Umbilical cord (tissue), 2 donors: ENCODE data around the gene SENP7. TPM values are rescaled to one million over a fixed set of nuclear protein-coding genes. Genes with fewer than 3 reads are reported as not detected.
A peak's percentile ranks its signal among the peaks of the same experiment; 100 is the strongest.
"Not testable (repeated sequence)": the region's sequence is repeated elsewhere in the genome, so short reads cannot be mapped to it uniquely, and the experiment has no call there.

Experiments
- DNase-seq: peaks from one replicate; pipeline ENCODE4 v3.0.0-alpha.2; 2015; ENCODE audit warnings: low spot score
- total RNA-seq: library from RNA; depleted of rRNA; stranded (reverse); fragments of >200 nt; gene quantifications from one replicate; pipeline ENCODE4 v1.2.3, GENCODE V29; 2014; ENCODE audit warnings: low replicate concordance; ENCODE audit not compliant: insufficient read depth

The SENP7 gene
- total RNA-seq, 1 donor from 2014 or later = 34.7 TPM

DNA sequence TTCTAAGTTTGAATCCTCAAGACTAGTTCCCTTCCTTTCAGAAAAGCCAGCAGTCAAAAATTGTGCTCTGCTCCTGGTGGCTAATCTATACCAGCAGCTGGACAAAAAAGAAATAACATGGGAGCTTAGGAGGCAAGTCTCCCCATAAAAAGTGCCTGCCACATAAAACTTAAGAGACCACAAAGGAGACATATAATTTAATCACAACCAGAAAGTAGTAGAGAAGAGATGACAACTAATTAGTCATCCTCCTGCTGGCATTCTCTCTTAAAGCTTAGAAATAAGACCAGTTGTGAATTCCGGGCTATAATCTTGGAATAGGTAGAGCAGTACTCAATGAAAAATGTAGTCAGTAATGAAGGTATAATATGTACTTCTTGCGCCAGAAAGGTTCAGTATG is 172.4 kb downstream of the SENP7 start:
- no peak for DNase-seq

DNA sequence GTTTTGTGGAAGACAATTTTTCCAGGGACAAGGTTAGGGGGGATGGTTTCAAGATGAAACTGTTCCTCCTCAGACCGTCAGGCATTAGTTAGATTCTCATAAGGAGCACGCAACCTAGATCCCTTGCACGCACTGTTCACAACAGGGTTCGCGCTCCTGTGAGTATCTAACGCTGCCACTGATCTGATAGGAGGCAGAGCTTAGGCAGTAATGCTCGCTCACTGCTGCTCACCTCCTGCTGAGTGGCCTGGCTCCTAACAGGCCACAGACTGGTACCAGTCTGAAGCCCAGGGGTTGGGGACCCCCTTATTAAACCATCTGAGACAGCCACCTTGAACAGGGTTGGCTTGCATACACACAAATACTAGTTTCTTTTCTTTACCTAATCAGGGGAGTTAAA is 179.1 kb downstream of the SENP7 start:
- no peak for DNase-seq

DNA sequence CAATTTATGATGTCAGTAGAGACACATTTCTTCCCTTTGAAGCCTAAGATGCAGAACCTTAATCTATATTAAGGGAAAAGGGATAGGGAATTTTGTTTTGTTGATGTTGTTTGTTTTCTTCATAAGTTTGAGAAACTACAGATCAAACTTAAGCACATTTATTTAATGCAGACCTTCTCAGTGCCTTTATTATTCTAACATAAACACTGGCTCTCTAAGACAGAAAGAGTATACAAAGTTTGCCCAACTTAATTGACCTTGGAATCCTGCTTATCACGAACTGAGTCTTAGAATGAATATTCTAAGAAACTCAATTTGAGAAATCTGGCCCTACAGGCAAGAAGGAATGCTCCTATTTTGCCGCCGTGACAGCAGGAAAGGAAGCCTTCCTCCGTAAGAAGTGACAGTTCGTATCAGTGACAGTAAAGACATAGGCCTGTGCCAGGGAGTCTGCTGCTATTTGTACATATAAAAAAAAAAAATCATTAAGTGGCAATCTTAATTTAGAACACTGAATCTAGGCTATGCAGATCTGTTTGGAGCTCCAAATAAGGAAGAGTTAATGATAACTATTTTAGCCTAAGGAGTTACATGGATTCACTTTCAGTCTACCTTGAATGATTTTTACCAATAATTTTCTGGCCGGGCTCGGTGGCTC is 183.9 kb downstream of the SENP7 start:
- DNase-seq = no peak

DNA sequence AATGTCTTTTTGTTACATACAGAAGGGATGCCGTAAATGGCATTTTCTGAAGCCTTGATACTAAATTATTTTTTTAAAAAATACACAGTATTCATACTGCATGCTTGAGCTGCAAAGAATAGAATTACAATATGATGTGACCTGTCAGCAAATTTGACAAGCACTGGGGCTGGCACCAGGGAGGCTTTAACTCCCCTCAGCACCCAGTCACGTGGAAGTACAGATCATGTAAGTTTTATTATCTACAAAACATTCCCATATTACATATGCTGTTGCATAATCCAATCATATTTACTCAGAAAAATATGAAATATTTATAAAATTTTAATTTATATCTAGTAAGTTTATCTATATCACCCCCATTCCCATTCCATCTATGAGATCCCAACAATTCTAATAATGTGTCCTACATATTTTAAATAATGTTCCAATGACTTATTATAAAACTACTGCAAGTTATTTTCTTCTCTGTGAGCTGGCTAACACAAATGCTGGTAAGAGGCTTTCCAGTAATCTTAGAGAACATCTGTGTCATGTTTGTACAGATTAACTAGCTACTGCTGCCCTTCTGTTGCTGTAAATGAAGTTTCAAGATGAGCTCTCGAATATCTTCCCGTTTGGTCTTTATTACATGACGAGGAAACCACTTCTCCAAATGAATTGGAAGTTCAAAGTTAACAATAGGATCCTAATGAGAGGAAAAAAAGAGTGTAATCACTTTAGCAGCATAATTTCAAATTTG is 187.4 kb downstream of the SENP7 start:
- DNase-seq = peak; percentile 62

DNA sequence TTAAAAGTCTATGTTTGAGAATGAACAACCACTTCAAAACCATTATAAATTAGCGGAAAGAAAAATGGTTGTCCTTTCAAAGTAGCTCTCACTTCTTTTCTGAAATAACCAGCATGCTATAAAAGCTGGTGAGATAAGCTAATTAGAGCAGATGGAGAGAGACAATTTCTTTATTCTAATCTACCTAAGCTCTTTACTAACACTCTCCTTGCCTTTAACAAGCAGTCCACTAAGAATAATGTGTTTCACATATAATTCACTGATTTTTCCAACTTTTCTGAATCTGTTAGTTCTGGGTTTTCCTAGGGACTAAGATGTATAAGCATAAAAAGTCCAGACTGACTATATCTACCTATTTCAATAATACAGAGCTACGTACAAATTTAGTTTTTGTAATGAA is 192.5 kb downstream of the SENP7 start, which contains the start of gene IMPG2:
Gene IMPG2, minus strand, starts transcription at position 101 of the 400 bp plus-strand sequence. CDS start 203 bp downstream, outside the sequence.
- no peak for DNase-seq

DNA sequence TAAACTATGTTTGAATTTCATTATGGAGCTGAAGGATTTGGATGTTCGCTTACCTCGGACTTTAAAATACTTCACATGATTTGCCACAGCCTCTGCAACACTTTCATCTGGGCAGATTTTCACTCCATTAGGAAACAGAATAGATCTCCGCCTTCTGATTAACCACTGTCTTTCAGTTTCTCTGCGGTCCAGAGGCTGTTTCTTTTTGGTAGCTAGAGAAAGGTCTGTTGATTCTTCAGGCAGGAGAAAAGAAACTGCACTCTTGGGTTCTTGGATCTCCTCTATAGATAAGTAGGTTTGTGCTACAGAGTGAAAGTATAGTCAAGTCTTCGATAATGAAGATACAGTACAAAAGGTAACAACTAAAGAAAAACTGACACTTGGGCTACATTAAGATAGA is 193.5 kb downstream of the SENP7 start:
- no peak for DNase-seq

DNA sequence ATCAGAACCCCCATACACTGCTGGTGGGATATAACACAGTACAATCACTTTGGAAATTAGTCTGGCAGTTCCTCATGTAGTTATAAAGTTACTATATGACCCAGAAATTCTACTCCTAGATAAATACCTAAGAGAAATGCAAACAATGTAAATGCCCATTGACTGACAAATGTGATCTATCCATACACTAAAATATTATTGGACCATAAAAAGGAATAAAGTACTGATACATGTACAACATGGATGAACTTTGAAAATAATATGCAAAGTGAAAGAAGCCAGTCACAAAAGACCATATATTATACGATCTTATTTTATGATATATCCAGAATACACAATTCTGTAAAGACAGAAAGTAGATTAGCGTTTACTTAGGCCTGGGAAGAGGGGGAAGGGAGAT is 200.5 kb downstream of the SENP7 start:
- no peak for DNase-seq

DNA sequence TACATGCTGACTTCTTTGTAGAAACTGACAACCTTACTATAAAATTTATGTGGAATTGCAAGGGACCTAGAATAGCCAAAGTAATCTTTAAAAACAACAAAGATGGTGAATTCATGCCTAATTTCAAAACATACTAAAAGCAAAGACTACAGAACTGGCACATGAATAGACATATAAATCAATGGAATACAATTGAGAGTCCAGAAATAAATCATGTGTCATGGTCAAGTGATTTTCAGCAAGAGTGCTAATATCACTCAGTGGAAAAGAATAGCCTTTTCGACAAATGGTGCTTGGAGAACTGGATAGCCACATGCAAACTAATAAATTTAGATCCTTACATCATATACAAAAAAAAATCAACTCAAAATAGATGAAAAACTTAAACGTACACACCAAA is 201.3 kb downstream of the SENP7 start:
- peak; percentile 29 for DNase-seq

DNA sequence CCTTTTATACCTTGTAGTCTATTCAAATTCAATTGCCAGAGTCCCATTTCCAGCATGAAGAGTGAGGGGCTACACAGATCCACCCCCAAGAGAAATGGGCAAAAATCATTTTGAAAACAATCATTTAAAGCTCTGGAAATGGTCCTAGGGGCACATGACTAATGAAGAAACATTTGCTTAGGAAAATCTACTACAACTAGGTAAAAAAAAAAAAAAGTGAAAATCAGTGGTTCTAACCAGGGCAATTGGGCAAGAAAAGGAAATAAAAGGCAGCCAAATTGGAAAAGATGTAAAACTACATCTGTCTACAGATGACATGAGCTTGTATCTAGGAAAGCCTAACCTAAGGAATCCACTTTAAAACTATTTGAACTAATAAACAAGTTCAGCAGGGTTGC is 202.0 kb downstream of the SENP7 start:
- DNase-seq = no peak

DNA sequence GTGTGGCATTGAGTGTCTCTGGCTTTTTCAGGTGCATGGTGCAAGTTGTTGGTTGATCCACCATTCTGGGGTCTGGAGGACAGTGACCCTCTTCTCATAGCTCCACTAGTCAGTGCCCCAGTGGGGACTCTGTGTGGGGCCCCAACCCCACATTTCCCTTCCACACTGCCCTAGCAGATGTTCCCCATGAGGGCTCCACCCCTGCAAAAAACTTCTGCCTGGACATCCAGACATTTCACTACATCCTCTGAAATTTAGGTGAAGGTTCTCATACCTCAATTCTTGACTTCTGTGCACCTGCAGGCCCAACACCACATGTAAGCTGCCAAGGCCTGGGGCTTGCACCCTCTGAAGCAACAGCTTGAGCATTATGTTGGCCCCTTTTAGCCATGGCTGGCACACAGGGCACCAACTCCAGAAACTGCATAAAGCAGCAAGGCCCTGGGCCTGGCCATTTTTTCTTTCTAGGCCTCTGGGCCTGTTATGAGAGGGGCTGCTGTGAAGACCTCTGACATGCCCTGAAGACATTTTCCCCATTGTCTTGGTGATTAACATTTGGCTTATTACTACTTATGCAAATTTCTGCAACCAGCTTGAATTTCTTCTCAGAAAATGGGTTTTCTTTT is 204.8 kb downstream of the SENP7 start:
- not testable (repeated sequence) for DNase-seq

DNA sequence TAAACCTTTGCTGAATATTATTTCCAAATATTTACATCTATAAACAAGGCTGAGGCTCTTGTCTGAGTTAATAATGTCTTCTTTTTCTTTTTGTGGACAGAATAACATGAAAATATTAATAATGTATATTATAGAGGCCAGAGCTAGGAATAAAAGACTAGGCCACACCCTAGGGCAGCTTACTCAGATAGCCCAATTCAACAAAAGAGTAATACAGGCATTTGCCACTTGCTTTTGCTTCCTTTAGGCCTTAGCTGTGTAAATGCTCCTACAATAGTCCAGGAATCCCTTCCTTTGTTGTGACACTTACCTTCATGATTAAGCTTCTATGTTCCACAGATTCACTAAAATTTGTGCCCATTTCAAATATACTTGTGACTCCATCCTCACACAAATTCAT is 209.2 kb downstream of the SENP7 start:
- DNase-seq = no peak

DNA sequence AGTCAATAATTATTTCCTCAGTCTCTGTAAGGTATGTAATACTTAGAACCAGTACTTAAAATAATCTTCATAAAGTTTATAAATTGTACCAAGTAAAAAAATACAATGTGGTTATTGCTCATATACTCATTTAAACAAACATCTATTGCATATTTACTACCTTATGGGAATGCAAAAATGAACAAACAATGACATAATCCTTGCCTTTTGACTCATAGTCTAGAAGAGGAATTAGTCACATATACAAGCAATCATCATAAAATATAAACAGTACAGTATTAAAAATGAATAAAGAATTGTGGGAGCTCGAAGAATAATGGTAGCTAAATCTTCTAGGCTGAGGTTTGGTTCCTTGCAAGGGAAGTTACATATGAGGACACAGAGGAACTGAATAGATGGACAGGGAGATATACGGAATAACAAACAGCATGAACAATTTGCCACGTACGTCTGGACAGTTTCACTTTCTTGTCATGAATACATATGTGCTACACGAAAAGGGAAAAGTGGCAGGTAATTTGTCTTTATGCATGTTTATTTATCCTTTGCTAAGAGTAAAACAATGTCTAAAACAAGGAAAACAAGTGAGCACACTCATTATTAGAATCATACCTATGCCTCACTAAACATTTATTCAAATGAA is 209.8 kb downstream of the SENP7 start:
- DNase-seq = peak; percentile 37

DNA sequence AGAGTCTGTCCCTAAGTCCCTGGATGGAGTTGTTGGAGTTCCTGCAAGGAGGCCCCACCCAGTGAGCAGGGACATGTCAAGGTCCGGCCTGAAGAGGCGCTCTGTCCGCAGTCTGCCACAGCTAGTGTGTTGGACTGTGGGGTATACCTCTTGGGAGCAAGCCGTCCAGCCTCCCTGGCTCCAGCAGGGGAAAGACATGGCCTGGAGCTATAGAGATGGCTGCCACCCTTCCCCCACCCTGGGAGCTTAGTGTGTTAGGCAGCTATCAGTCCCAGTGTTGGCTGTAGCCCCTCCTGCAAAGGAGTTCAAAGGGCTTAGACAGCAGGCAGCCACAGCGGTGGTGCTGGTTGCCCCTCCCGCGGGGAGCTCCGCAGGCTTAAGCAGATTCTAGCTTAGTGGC is 212.9 kb downstream of the SENP7 start:
- DNase-seq = no peak

DNA sequence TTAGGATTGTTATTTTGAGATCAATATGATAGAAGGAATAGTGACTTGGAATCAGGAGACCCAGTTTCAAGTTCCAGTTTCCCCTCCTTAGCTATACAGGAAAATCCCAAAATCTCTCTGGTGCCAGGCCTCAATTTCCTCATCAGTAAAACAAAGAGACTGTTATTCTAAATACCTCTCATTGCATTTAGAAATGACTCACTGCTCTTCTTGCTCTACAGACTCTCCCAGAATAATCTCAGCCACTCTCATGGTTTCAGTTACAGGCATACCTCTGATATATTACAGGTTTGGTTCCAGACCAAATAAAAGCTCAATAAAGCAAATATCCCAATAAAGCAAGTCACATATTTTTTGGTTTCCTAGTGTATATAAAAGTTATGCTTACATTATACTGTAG is 221.0 kb downstream of the SENP7 start:
- DNase-seq = no peak

DNA sequence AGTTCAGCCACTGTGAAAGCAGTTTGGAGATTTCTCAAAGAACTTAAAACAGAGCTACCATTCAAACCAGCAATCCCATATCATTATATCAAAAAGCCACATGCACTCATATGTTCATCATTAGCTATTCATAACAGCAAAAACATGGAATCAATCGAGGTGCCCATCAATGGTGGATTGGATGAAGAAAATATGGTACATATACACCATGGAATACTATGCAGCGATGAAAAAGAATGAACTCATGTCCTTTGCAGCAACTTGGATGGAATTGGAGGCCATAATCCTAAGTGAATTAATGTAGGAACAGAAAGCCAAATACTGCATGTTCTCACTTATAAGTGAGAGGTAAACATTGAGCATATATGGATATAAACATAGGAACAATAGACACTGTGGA is 224.7 kb downstream of the SENP7 start:
- no peak for DNase-seq

DNA sequence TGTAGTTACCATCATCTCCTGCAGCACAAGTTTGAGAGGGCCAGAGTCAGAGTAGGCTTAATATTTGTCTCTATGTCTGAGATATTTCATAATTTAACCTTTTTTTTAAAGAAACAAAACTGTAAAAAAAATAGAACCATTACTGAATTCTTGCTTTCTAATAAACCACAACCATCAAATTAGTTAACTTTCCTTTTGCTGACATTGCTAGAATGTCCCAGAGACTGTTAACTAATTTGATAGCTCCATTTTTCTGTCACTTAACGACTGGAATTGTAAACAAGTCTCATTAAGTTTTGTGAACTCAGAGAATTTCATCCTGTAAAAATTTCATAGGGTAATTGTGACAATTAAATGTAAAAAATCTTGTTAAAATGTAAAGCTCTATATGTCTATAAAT is 228.3 kb downstream of the SENP7 start:
- DNase-seq = no peak

DNA sequence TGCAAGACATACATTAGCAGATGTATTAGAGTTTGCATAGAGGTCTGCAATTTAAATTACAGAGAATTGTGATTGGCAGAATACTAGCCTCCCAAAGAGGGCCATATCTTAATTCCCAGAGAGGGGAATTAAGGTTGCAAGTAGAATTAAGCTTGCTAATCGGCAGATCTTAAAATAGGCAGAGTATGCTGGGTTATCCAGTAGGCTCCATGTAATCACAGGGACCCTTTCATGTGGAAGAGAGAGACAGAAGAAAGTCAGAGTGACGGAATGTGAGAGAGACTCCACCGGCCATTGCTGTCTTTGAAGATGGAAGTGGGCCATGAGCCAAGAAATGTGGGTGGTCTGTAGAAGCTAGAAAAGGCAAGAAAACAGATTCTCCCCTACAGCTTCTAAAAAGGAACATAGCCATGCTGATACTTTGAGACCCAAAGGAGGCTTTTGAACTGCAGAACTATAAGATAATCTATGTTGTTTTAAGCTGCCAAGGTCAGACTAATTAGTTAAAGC is 231.4 kb downstream of the SENP7 start:
- DNase-seq = peak; percentile 81

DNA sequence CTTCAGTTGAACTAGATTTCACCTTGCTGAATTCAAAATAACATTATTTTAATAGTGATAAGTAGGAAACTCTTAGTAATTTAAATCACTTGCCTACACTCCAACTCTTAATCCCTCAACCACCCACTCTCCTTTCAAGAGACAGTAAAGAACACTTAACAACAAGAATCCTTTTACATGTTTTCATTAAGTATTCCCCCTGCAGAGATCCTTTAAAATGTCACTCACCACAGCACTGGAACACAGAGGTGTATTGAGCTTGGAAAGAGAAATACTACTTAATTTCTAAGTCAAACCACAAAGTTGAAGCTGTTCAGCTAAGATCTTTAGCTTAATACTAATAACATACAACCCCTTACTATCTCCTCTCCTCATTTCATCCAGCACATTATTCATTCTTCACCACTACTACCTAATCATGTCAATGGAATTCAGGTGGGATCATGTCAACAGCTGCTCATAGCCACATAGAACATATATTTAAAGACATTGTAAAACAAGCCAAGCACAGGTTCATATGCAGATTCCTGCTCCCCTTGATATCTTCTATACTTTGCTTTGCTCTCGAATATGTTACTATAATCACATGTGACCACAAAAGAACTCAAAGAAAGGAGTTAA is 233.1 kb downstream of the SENP7 start:
- DNase-seq = no peak

DNA sequence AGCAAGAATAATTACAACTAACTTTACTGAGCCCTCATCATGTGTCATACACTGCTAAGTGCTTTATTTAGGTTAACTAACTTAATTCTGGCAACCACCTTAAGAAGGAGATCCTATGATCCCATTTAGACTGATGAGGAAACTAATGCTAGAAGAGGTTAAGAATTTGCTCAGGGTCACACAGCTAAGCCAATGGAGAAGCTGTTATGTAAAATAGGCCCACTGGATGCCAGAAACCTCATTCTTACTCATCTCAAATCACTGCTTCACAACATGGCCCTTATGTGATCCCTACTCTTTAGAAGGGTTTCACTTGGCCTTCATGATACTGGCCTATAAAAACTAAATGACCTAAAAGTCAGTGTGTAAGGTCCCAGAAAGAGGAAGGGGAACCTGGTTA is 233.8 kb downstream of the SENP7 start:
- DNase-seq = no peak

DNA sequence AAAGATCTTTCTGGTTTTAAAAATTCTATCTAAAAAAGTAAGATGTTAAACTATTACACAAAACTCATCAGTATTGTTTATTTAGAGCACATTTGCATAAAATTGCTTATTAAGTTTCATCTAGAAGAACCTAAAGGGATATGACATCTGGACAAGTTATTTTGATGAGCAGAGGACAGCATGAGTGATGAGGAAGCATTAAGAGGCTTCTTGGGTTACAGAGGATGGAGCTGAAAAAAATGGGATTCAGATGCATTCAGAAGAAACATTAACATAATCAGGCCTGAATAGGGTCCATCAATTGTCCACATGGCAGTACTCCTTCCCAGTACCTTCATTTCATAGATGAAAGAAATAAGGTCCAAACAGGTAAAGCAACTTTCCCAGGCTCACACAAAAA is 234.3 kb downstream of the SENP7 start:
- DNase-seq = no peak
